SK-N-SH (cell line): Measurements from ENCODE around the gene PEA15. TPM values are rescaled to one million over a fixed set of nuclear protein-coding genes. Genes with fewer than 3 reads are reported as not detected.

ENCODE experiments used
- CTCF ChIA-PET: fragments of 300-600, 350-600 bp; formaldehyde crosslinking; extraction: SDS; loops from one replicate; lab custom pipeline; 2021; lab: Yijun Ruan, JAX
- POLR2A ChIA-PET: fragments of 350-600 bp; sonication (Branson Sonifier 250); formaldehyde crosslinking; extraction: SDS; loops from one replicate; lab custom pipeline; 2020; ENCODE audit warnings: antibody characterized with exemption, inconsistent platforms; lab: Yijun Ruan, JAX
- DNase-seq: peaks from one replicate; pipeline ENCODE4 v3.0.0; 2012
- H2AFZ ChIP-seq: fragments of 200-600 bp; sonication (generic); 2 replicates; pipeline ENCODE4 v1.8.1; 2016; ENCODE audit warnings: antibody characterized with exemption, mild to moderate bottlenecking, low read depth
- H3F3A ChIP-seq: fragments of 200-600 bp; sonication (generic); replicated peaks from 2 replicates; pipeline ENCODE3; 2016; ENCODE audit warnings: antibody characterized with exemption, mild to moderate bottlenecking; ENCODE audit not compliant: insufficient read depth
- H3K27ac ChIP-seq, 2 experiments: fragments of 200-500 bp in 1 of 2; fragments of 200-600 bp in 1 of 2; sonication (Bioruptor generic) in 1 of 2; sonication (generic), shearing (Covaris generic) in 1 of 2; 2 replicates each; pipeline versions ENCODE4 v1.5.1 to v1.6.1; 2014 to 2016; ENCODE audit warnings: low read depth in 2 of 2, inconsistent platforms in 1 of 2, low read length in 1 of 2, mild to moderate bottlenecking in 1 of 2, mixed read lengths in 1 of 2
- H3K27me3 ChIP-seq: fragments of 200-600 bp; sonication (generic), shearing (Covaris generic); 2 replicates; pipeline ENCODE4 v1.6.1; 2016; ENCODE audit warnings: mixed run types; ENCODE audit not compliant: insufficient read depth
- H3K36me3 ChIP-seq, 2 experiments: fragments of 200-500 bp in 1 of 2; fragments of 200-600 bp in 1 of 2; sonication (Bioruptor generic) in 1 of 2; sonication (generic) in 1 of 2; replicated peaks in 1 of 2; 2 replicates each; pipeline versions ENCODE3 to v1.5.1; 2014 to 2016; ENCODE audit warnings: low read length in 1 of 2, mild to moderate bottlenecking in 1 of 2; ENCODE audit not compliant: insufficient read depth in 2 of 2, control insufficient read depth in 1 of 2
- H3K4me1 ChIP-seq, 2 experiments: fragments of 200-500 bp in 1 of 2; fragments of 200-600 bp in 1 of 2; sonication (Bioruptor generic) in 1 of 2; sonication (generic), shearing (Covaris generic) in 1 of 2; 2 replicates each; pipeline versions ENCODE4 v1.5.1 to v1.6.1; 2014 to 2016; ENCODE audit warnings: low read depth in 1 of 2, low read length in 1 of 2, mixed run types in 1 of 2; ENCODE audit not compliant: insufficient read depth in 2 of 2, control insufficient read depth in 1 of 2
- H3K4me2 ChIP-seq: fragments of 200-600 bp; sonication (generic), shearing (Covaris generic); 2 replicates; pipeline ENCODE4 v1.6.1; 2017; ENCODE audit warnings: mixed run types
- H3K4me3 ChIP-seq, 2 experiments: fragments of 200-500 bp in 1 of 2; fragments of 200-600 bp in 1 of 2; sonication (Bioruptor generic) in 1 of 2; sonication (generic), shearing (Covaris generic) in 1 of 2; 2 replicates each; pipeline versions ENCODE4 v1.5.1 to v1.8.1; 2014 to 2016; ENCODE audit warnings: low read depth in 2 of 2, inconsistent platforms in 1 of 2, low read length in 1 of 2, mild to moderate bottlenecking in 1 of 2, mixed read lengths in 1 of 2, moderate library complexity in 1 of 2
- H3K79me2 ChIP-seq: fragments of 200-600 bp; sonication (generic); 2 replicates; pipeline ENCODE4 v1.8.1; 2017; ENCODE audit warnings: mild to moderate bottlenecking; ENCODE audit not compliant: insufficient read depth
- H3K9ac ChIP-seq: fragments of 200-600 bp; sonication (generic); 2 replicates; pipeline ENCODE4 v1.6.1; 2017; ENCODE audit warnings: mixed run types
- H3K9me2 ChIP-seq: fragments of 200-600 bp; sonication (generic); 2 replicates; pipeline ENCODE4 v1.6.1; 2017; ENCODE audit warnings: mixed run types
- H3K9me3 ChIP-seq: fragments of 200-600 bp; sonication (generic); 2 replicates; pipeline ENCODE4 v1.6.1; 2017; ENCODE audit warnings: mixed run types, mild to moderate bottlenecking, moderate library complexity
- H4K20me1 ChIP-seq: fragments of 200-600 bp; sonication (generic); 2 replicates; pipeline ENCODE4 v1.6.1; 2017; ENCODE audit warnings: mild to moderate bottlenecking, mixed run types; ENCODE audit not compliant: insufficient read depth
- MEF2A ChIP-seq: IDR thresholded peaks from 2 replicates; pipeline ENCODE4 v1.4.0; 2012; ENCODE audit warnings: low read depth, borderline replicate concordance
- RFX5 ChIP-seq: IDR thresholded peaks from 2 replicates; pipeline ENCODE4 v1.6.1; 2012; ENCODE audit warnings: mild to moderate bottlenecking, improper control_type of control experiment, low read length
- SMC3 ChIP-seq: IDR thresholded peaks from 2 replicates; pipeline ENCODE4 v1.6.1; 2012; ENCODE audit warnings: low read depth, low read length, improper control_type of control experiment
- TCF12 ChIP-seq: IDR thresholded peaks from 2 replicates; pipeline ENCODE4 v1.4.0; 2012
- TEAD4 ChIP-seq: IDR thresholded peaks from 2 replicates; pipeline ENCODE4 v1.4.0; 2012; ENCODE audit warnings: mild to moderate bottlenecking, borderline replicate concordance; ENCODE audit not compliant: insufficient read depth
- WGBS: methylation state at CpG from one replicate; pipeline ENCODE4 v1.1.6; 2017; ENCODE audit warnings: low lambda C conversion rate; 5-methylcytosine and 5-hydroxymethylcytosine counted together
- polyA plus RNA-seq, 3 experiments: library from polyadenylated mRNA; depleted of rRNA; stranded (reverse); fragments of >200 nt; gene quantifications; 2 replicates each; pipeline ENCODE4 v1.2.3, GENCODE V29; 2012
- TF ChIP-seq, protein P1 (sequence below): IDR thresholded peaks from 2 replicates; pipeline ENCODE4 v1.4.0; 2012; ENCODE audit warnings: low read depth
- TF ChIP-seq, protein P2 (sequence below): IDR thresholded peaks from 2 replicates; pipeline ENCODE4 v1.6.1; 2012; ENCODE audit warnings: mild to moderate bottlenecking, low read depth, low read length, moderate library complexity
- TF ChIP-seq, protein P3 (sequence below): IDR thresholded peaks from 2 replicates; pipeline ENCODE4 v1.4.0; 2012; ENCODE audit warnings: low read depth, borderline replicate concordance

Gene PEA15
- polyA plus RNA-seq, 1 of the 3 experiments (the other 2 are of a cell fraction) = 322 TPM

DNA sequence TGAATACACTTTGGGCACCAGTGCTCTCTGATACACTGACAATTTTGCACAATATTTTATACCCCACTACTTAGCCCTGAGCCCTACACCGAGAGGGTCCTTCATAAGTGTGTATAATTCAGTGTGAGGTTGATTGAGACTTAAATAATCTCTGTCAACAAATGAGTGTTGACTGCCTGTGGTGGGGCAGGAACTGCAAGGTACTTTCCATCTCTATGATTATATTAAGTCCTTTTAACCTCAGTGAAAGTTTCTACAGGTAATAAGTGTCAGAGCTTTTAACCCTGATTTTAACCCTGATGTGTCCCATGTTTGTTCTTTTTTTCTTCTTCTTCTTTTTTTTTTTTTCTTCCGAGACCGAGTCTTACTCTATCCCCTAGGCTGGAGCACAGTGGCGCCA, 9.0 kb upstream of the PEA15 start (continued):
- TF ChIP-seq MEF2A = no peak
- no peak for TF ChIP-seq SMC3

DNA sequence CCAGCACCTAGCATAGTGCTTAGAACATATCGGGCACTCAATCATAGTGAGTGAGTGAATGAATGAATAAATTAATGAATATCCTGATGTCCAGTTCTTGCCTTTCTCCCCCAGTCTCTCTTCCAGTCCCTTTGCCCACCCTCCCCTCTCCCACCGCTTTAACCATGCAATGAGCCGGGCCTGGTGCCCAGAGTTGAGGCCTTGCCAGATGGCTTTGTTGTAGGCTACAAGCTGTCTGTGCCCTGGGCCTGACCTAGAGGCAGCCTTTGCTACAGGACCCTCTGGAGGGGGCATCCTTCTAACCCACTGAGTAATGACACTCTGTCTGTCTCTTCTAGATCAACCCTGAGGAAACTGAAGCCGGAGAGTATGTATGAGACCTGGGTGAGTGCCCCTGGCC, 8.0 kb upstream of the PEA15 start:
- Histone ChIP-seq H3K36me3 (no peaks in the 10 kb centered on the region), H4K20me1 (no peaks in the 10 kb centered on the region), H3K27ac (no peak overlapping the region), H3K4me2 (no peak overlapping the region), H3K79me2 (no peaks in the 10 kb centered on the region), H3K4me3 (no peak overlapping the region), H3K9me2 (no peaks in the 10 kb centered on the region), H3K9ac (no peak overlapping the region), H3F3A (no peaks in the 10 kb centered on the region), H3K4me1 (peaks cover 0 to 5% of the 10 kb centered on the region in 2 experiments; a peak in 1 of 4 replicates), H2AFZ (no peak overlapping the region), H3K27me3 (no peaks in the 10 kb centered on the region), H3K9me3 (no peaks in the 10 kb centered on the region)
- 89% methylated on average over 4 of the region's 4 CpGs for WGBS
- ChIA-PET POLR2A (no interaction called here), CTCF (interaction anchor here (0.7 to 3.3 kb wide), 6 partner anchors 12 to 96 kb away, joined by 3 to 15 read pairs (median 5); no protein-coding TSS in a partner anchor)
- TF ChIP-seq SMC3 = no peak
- TF ChIP-seq, protein P1, sequence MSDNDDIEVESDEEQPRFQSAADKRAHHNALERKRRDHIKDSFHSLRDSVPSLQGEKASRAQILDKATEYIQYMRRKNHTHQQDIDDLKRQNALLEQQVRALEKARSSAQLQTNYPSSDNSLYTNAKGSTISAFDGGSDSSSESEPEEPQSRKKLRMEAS = no peak
- TF ChIP-seq TCF12 = no peak
- TF ChIP-seq TEAD4 = no peak
- TF ChIP-seq, protein P2, sequence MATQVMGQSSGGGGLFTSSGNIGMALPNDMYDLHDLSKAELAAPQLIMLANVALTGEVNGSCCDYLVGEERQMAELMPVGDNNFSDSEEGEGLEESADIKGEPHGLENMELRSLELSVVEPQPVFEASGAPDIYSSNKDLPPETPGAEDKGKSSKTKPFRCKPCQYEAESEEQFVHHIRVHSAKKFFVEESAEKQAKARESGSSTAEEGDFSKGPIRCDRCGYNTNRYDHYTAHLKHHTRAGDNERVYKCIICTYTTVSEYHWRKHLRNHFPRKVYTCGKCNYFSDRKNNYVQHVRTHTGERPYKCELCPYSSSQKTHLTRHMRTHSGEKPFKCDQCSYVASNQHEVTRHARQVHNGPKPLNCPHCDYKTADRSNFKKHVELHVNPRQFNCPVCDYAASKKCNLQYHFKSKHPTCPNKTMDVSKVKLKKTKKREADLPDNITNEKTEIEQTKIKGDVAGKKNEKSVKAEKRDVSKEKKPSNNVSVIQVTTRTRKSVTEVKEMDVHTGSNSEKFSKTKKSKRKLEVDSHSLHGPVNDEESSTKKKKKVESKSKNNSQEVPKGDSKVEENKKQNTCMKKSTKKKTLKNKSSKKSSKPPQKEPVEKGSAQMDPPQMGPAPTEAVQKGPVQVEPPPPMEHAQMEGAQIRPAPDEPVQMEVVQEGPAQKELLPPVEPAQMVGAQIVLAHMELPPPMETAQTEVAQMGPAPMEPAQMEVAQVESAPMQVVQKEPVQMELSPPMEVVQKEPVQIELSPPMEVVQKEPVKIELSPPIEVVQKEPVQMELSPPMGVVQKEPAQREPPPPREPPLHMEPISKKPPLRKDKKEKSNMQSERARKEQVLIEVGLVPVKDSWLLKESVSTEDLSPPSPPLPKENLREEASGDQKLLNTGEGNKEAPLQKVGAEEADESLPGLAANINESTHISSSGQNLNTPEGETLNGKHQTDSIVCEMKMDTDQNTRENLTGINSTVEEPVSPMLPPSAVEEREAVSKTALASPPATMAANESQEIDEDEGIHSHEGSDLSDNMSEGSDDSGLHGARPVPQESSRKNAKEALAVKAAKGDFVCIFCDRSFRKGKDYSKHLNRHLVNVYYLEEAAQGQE = no peak
- TF ChIP-seq RFX5 = no peak
- TF ChIP-seq, protein P3, sequence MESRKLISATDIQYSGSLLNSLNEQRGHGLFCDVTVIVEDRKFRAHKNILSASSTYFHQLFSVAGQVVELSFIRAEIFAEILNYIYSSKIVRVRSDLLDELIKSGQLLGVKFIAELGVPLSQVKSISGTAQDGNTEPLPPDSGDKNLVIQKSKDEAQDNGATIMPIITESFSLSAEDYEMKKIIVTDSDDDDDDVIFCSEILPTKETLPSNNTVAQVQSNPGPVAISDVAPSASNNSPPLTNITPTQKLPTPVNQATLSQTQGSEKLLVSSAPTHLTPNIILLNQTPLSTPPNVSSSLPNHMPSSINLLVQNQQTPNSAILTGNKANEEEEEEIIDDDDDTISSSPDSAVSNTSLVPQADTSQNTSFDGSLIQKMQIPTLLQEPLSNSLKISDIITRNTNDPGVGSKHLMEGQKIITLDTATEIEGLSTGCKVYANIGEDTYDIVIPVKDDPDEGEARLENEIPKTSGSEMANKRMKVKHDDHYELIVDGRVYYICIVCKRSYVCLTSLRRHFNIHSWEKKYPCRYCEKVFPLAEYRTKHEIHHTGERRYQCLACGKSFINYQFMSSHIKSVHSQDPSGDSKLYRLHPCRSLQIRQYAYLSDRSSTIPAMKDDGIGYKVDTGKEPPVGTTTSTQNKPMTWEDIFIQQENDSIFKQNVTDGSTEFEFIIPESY = no peak
- DNase-seq = no peak

DNA sequence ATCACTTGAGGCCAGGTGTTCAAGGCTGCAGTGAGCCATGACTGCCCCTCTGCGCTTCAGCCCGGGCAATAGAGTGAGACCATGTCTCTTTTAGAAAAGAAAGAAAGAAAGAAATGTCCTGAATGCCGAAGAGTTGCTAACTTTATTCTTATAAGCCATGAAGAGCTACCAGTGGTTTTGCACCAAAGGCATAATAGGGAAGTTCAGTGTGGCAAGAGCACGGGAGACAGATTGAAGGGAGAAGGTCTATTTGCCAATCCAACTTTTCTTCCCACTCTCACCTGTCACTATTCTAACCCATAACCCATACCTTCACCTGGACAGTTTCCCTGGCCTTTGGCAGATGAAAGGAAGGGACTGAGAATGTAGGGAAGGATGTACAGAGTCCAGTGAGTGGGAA, 4.4 kb upstream of the PEA15 start:
- WGBS = 76% methylated on average over 4 of the region's 4 CpGs
- Histone ChIP-seq H3K9me3 (no peaks in the 10 kb centered on the region), H3K36me3 (no peaks in the 10 kb centered on the region), H3K4me2 (no peak overlapping the region), H3K9me2 (no peaks in the 10 kb centered on the region), H3K27me3 (no peaks in the 10 kb centered on the region), H2AFZ (no peak overlapping the region), H4K20me1 (no peaks in the 10 kb centered on the region), H3K27ac (no peak overlapping the region), H3K4me1 (peaks cover 0 to 10% of the 10 kb centered on the region in 2 experiments; a peak in 2 of 4 replicates), H3K4me3 (no peak overlapping the region), H3K79me2 (peaks cover 6% of the 10 kb centered on the region; the same call in 1 of the 2 replicates), H3F3A (peaks cover 6% of the 10 kb centered on the region), H3K9ac (no peak overlapping the region)
- TF ChIP-seq SMC3 = no peak
- ChIA-PET CTCF (interaction anchor here (1.2 to 13.6 kb wide), 4 partner anchors 8 to 99 kb away, joined by 5 to 137 read pairs (median 22); no protein-coding TSS in a partner anchor), POLR2A (interaction anchor here (0.6 kb wide), 1 partner anchor 52 kb away, joined by 6 read pairs; no protein-coding TSS in a partner anchor)
- DNase-seq = no peak
